ENCODE results near the gene FBXO21.

- TF ChIP-seq CTCF (conservative IDR thresholded peaks at IDR 0.05 in 1 of 2, IDR thresholded peaks at IDR 0.05 in 1 of 2; ENCODE audit: low read depth in 1 of 2, low read length in 2 of 2) (no peak), EZH2 (IDR thresholded peaks at IDR 0.05; ENCODE audit: low read length, missing control alignments) (no peak)
These were observed 27.9 kb upstream of the FBXO21 start for GRCh38 chr12:117218149-117218548.
